NCI-H82 (cell line): ENCODE measurements around the gene MSMP.
A peak's percentile ranks its signal among the peaks of the same experiment; 100 is the strongest.

ENCODE experiments used
- DNase-seq: peaks from one replicate; lab custom pipeline; 2025; lab: John Stamatoyannopoulos, UW

MSMP gene

DNA sequence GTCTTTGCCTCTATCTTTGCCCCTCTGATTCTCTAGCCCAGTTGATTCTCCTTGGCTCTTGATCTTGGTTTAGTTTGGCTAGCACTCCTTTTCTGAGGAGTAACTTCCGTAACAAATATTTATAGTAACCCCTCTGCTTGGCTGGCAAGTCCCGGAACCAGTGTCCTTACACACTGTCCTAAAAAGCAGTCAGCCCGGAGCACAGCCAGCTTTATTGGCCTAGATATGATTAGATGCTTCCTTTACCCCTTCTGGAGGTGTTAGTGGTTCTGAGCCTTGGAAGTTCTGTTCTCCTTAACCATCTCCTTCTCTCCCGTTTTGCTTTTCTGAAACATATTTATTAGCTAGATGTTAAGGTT is 17.0 kb upstream of the MSMP start:
- DNase-seq: no peak

DNA sequence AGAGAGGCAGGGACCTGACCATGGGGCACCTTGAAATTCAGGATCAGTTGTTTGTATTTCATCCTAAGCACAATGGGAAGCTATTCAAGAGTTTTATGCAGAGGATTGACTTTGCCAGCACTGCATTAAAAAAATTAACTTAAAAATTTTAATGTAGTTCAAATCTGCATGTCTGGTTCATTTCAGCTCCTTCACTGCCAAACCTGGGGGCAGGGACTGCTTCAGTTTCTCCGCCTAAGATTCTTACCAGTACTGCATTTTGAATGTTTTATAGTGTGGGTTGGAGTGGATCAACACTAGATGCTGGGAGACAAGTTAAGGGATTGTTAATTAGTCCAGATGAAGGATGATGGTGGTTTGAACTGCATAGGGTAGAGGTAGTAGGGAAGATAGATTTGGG is 15.7 kb upstream of the MSMP start:
- no peak for DNase-seq

DNA sequence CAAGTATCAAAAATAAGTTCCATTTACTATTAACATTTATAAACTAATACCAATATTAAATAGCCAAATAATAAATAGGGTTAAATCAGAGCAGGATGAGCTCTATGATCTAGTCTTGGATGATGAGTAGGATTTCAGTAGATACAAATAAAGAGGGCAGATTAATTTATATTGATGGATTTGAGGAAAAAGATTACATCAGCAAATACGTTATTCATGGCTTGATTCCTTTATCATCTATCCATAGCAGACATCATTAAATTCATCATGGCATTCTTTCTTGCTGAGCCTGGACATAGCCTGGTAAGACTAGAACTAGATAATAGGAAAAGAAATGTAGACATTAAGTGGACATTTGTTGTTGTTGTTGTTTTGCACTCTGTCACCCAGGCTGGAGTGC is 13.4 kb upstream of the MSMP start:
- DNase-seq: no peak

DNA sequence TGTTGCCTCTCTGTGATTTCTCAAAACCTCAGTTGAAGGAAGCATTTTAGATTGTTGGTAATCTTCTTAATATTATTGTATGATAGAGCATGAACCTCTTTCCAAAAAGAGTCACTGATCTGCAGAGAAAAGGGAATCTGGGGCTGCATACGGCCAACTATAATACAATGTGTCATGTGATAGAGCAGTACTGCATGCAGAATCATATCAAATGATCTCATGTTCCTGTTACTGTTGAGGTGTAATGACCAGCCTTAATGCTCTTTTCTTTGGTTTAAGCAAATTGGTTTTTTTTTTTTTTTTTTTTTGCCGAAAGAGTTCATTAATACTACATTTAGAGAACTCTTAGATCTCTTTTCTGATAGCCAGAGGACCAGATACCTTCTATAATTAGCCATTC is 12.9 kb upstream of the MSMP start:
- DNase-seq: no peak

DNA sequence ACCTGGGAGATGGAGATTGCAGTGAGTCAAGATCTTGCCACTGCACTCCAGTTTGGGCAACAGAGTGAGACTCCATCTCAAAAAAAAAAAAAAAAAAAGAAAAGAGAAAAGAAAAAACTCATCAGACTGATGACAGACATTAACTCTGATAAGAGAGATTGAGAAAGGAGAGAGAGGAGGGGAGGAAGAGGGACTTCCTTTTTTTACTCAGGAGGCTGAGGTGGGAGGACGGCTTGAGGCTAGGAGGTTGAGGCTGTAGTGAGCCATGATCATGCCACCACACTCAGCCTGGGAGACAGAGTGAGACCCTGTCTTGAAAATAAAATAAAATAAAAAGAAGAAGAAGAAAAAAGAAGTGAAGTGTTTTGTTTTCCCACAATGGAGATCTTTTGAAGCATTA is 9.7 kb upstream of the MSMP start:
- DNase-seq: no peak

DNA sequence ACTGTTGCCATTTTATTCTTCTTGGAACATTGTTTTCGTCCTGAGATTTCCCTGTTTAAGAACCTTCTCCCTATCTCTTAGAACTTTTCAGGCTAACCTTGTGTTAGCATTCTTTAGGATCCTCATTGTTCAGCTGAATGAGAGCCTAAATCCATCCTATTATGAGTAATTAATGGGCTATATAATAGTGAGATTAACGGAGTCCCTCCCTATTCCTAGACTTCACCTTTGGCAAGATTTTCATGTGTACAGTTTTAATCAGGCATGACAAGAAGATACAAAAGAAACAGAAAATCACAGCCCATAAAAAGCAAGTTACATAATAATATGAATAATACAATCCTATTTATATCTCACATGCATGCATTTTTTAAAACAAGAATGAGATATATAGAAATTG is 9.1 kb upstream of the MSMP start:
- DNase-seq: peak; percentile 5

DNA sequence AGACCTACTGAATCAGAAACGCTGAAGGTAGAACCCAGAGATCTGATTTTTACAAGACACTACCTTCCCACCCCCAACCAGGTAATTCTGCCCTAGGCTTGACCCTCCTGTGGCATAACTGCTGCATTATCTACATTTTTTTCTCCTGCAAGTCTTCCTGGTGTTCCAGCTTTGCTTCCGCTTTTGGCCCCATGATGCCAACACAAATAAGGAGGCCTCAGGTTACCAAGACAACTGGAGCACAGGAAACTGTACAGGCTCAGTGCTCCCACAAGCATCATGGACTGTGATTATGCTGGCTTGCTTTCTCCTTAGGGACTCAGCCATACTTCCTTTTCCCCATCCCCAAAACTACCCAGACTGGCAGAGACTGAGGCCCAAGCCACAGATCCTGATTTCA is 6.6 kb upstream of the MSMP start:
- no peak for DNase-seq

DNA sequence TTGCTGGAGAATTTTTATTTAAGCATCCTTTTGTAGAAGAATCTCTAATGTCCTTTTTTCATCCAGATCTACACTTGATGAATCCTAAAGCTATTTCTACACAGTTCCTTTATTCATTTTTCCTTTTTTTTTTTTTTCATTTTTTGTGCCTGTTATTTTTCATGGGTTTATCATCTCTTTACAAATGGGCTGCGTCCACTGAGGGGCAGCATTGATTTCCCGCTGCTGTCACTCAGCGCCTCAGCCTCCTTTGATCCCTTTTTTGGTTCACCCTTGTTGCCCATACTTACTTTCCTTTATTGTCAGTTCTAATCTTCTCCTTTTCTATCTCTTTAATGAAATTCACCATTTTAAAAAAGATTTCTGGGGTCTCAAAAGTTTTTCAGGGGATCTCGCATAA is 5.7 kb upstream of the MSMP start:
- no peak for DNase-seq

DNA sequence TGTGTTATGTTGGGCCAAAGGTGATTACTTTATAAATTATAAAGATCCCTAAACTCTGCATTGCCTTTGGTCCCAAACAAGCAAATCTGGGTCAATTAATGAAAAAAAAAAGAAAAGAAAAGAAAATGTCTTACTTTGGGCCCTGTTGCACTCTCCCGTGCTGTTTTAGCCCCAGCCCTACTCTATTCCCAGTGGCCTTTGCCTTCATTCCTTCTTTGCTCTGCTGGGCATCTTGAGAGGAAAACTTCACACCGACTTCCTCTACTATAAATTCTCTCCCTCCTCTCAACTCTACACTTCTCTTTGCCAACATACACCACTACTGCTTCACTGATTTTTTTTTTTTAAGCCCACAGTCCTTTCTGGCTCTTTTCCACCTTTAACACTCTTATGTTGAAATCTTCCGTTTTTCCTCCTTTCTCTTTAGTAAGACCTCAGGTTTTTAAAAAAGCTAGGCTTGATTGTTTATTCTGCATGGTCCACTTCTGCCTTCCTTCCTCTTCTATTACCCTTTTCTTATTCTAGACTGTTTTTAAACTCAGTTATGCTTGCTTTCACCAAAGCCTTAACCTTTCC is 4.5 kb upstream of the MSMP start:
- DNase-seq: no peak

DNA sequence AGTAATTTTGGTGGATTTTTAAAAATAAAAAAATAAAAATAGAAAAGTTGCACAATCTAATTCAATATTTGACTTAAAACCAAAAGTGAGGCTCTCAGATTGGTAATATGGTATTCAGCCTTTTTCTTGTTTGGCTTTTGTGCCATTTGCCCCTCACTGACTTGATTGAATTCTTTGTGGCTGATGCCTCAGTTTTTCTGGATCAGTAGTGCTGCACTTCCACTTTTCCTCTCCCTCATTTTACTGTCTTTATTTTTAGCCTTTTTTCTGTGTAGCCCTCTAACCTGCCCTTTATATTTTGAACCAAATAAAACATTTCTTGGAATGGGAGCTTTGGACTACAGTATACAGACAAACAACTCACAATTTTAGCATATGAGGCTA is 3.8 kb upstream of the MSMP start:
- DNase-seq: no peak

DNA sequence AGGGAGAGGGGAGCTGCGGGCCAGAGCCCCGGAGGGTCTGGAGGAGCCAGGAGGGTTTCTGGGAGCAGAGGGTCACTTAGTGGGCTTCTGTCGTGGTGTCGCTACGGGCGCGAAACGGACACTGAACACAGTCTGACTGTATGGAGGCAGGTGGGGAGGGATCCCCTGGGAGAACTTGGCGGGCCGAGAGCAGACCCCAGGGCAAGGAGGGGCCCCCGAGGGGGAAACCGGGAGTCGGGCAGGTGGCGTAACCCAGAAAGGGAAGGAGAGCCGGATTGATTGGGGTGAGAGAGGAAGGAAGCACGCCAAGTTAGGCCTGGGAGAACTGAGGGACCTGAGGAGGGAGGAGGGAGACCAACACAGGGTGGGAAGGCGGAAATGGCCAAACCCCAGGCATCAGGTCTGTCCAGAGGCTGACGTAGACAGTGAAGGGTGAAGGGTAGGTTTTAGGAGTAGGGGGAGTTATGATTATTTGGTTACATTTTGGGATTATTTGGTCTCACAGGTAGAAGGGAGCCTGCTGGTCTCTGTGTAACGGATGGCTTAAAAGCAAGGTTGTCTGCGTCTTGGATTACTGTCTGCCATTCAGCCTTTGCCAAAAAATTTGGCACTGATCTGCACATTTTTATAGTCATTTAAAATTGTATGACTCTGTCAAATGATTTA is 3.3 kb upstream of the MSMP start:
- peak; percentile 66 for DNase-seq

DNA sequence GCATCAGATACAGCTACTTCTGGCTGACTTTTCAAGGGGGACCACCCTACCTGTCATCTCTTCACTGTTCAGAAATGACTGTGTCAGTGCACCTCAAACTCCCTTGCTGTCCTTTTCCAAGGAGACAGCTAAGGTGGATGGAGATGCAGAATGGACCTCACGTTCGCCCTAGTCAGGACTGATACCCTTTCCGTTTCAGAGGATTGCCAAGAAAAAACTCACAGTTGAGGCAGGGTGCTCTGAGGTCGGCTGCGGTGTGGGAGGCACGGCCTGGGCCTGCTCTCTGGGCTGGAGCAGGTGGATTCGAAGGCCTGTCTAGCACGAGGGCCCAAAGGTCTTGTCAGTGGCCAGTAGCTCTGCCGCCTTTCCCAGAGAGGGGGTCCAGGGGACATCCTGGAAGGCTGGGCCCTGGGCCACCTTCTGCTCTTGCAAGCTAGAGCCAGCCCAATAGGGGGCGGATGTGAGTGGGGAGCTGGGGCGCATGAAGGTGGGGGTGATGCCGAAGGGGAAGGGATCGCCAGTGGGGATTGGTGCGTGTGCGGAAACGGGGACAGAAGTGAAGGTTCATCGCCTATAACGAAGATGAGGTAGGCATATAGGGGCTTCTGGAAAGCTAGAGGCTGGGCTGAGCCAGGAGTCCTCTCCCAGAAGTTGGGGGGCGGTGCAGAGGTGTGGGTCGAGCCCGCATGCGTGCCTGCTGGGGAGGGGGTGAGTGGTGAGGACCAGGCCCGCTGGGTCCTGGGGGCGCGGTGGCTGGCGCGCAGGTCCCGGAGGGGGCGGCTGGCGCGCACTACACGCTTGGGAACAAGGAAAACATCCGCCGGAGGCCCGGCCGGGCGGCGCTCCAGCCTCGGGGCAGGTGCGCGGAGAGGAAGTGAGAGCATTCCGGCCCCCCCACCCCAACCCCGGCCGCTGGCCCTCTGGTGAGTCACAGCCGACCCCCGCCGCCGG is 2.5 kb upstream of the MSMP start:
- DNase-seq: peak; percentile 77

DNA sequence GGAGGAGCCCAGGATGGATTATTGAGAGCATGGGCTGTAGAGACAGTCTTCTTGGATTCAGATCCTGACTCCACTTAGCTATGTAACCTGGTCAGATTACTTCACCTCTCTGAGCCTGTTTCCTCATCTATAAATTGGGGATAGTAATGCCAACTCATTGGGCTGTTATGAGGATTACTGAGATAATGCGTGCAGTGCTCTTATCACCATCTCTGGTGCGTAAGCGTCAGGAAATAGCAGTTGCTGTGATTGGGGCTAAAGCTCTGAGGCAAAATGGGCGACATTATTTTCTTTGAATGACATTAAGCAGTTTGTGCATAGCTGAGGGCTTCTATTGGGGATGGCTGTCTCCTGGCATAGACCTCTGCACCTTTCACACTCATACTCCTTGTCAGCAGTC is 995 bp upstream of the MSMP start:
- DNase-seq: no peak

DNA sequence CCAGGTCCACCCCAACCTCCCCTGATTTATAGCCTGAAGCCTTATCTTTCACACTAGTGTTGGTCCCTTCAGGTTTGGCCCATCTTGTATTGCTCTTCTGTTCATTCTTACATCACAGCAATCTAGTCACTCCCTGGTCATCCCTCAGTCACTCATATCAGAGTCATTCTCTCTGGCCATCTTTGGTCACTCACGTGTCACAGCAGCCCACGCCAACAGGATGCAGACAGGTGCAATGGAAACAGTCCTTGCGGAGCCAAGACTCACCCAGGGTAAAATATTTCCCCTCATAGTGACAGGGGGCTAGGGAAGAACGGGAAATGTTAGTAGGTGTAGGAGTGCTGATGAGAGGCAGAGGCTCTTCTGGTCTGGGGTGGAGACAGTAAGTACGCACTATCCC is 610 bp downstream of the MSMP start:
- DNase-seq: no peak

DNA sequence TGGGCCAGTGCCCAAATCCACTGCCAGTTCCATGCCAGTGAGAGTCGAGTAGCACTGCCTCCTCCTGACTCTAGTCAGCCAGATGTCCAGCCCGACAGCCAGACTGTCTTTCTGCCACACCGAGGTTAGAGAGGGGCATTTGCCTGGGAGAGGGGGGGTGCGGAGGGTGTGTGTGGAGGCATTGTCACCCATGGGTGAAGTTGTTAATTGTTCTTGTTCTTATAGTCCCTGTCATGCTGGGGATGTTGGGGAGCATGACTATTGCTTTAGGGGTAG is 3.9 kb downstream of the MSMP start:
- DNase-seq: no peak

DNA sequence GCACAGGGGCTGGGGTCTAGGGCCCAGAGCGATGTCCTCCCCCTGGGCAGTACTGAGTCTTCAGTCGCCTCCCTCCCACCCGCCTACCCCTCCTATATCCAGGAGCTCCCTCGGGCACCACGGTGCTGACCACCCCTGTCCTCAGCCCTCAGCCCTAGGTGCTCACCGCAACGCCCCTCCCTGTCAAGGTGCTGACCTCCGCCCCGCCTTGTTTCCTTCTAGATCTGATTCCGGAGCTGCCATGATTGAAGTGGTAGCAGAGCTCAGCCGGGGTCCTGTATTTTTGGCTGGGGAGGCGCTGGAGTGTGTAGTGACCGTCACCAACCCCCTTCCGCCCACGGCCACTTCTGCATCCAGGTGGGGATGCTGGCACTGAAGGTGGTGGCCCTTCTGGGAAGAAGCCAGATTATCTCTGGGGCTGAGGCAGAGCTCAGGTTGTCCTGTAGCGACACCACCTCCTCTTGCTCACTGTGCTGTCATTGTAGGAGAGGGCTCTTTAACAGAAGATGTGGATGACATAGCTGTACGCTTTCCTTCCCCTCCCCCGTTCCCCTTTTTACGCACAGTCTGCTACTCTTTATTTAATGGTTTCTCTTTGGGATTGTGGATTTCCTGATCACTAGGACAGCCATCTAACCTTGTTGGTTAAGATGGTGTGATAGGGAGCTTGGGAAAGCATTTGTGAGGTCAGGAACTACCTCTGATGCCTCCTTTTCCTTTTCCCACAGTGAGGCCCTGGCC is 4.4 kb downstream of the MSMP start:
- peak; percentile 40 for DNase-seq

DNA sequence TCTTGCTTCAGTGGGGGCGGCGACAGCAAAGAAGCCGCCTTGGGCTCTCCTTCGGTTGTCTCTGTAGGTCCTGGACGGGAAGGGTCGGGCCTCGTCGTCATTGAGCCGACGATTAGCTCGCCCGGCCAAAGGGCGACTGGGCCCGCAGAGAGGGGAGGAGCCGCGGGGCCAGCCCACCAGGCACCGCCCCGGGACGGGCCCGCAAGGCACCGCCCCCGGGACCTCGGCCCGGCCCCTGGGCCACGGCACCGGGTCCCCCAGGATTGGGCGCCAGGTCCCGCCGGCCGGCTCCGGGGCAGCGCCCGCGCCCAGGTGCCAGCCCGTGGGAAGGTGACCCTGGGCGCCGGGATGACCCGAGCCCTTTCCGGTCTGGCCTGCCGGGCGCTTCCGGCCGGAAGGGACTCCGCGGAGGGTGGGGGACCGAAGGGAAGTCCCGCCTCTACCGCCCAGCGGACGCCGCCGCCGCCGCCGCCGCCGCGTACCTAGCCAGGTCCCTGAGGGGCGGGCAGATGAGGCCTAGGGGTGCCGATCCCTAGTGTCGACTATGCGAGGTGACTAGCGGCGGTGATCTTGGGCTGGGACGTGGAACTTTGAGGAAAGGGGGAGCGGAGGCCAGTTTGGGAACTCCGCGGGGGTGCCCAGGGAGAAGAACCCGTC is 5.1 kb downstream of the MSMP start, which contains the start of the genes GBA2 and RGP1:
GBA2 (minus strand) TSS at position 371 of the 657 bp plus-strand sequence. CDS start 524 bp downstream, outside the sequence.
RGP1 (plus strand) TSS at position 430 of the 657 bp plus-strand sequence. CDS start 469 bp downstream, outside the sequence.
- peak; percentile 75 for DNase-seq

DNA sequence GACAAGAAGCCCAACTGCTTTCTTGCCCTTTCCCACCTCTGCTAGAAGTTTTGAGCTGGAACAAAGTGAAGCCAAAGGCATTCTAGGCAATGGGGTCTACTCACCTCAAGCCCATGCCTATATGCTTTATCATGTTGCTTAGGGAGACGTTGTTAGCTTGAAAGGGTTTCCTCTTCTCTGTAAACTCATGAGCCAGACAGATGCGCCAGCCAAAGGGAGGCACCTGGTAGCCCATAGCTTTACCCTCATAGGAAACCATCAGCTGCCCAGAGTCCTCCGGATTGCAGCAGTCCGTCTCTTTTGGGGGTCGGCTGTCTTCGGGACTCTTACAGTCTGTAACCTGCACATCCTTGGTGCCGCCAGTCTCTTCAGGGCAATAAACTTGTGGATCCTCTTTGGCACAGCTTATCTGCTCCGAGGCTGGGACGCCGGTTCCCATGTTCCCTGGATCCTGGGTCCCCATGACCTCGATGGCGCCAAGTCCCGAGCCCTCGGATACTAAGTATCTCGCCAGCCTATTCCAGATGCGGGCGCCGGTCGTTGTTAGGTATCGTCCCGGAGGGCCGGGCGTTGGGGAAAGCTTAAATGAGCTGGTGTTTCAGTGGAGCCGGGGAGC is 5.7 kb downstream of the MSMP start:
- DNase-seq: no peak

DNA sequence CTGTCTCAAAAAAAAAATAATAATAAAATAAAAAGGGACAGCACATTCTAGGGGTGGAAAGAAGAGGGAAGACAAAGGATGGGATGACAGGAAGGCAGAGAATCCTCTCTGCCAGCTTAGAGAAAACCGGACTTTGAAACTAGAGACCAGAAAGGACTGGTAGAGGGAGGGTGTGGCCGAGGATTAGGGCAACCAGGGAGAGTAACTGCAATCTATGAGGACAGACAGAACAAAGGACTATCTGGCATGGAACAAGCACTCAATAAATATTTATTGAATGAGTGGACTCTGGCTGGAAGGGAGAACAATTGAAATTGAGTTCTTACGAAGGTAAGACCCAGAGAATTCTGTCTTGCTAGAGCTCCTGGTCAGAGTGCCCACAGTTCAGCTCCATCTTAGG is 7.5 kb downstream of the MSMP start:
- peak; percentile 3 for DNase-seq

DNA sequence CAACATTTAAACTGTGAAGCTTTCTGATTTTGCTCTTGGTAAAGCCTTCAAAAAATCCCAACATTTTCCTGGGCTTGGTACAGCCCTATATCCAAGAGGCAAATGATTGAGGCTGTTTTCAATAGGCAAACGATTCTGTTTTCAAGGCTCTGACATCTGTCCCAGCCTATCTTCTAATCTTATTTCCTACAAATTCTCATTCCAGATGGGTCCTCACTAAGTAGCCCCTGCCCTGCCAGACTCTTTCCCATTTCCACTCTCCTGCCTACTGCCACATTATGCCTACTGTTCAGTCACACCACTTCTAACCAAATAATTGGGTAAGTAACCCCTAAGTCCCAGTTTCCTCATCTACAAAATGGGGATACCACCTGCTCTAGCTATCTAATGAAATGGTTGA is 8.5 kb downstream of the MSMP start:
- peak; percentile 82 for DNase-seq

DNA sequence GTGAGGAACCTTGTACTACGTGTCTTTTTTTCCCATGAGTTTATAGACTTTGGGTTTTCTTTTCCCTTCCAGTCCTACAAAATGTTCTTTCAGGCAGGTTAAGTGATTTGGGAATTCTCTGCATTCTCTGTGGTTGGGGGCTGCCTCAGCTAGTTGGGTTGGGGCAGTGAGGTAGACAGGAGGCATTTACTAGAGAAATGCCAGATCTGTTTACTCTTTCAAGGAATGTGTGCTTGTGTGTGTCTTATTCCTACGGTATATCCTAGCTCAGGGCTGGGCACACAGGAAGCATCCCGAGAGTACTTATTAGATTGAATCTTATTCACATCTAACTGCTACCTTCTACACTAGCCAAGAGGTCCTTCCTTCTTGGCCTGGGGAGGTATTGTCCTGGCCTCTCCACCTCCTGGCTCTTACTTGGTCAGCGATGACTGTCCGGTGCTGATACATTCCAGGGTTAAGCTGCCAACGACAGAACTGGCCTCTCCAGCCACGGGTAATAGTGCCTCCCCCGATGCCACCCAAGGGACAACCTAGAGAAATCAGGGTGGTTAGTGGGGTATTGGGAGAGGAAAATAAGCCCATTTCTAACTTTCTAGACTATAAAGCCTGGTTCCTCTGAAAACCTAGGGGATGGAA is 10.1 kb downstream of the MSMP start:
- no peak for DNase-seq
